Measurements from ENCODE around the gene INPP4B.

Gene INPP4B

GRCh38 chr4:142818476-142818875 lies 27.6 kb downstream of the INPP4B start:
- no peak for DNase-seq (ENCODE audit: low read depth, low spot score)
- no peak overlapping the region for H3K4me3 ChIP-seq (ENCODE audit: low read depth, low read length)
- no peak for TF ChIP-seq CTCF (IDR thresholded peaks at IDR 0.05; ENCODE audit: insufficient read depth, low read length, missing control alignments)
- ChIA-PET CTCF (no interaction called here), POLR2A (no interaction called here)

GRCh38 chr4:142818031-142818430 lies 28.1 kb downstream of the INPP4B start:
- POLR2A ChIA-PET: interaction anchor here (0.7 to 0.9 kb wide), 2 partner anchors 374 to 413 kb away, joined by 3 to 4 read pairs; no protein-coding TSS in a partner anchor
- CTCF ChIA-PET: no interaction called here
- H3K4me3 ChIP-seq (ENCODE audit: low read depth, low read length): no peak overlapping the region
- peak; percentile 10 for DNase-seq (ENCODE audit: low read depth, low spot score)
- TF ChIP-seq CTCF (IDR thresholded peaks at IDR 0.05; ENCODE audit: insufficient read depth, low read length, missing control alignments): no peak

GRCh38 chr4:142817442-142817841 lies 28.7 kb downstream of the INPP4B start:
- CTCF ChIA-PET: no interaction called here
- POLR2A ChIA-PET: interaction anchor here (0.7 to 0.9 kb wide), 3 partner anchors 269 to 412 kb away, joined by 3 to 4 read pairs (median 3); no protein-coding TSS in a partner anchor
- no peak overlapping the region for H3K4me3 ChIP-seq (ENCODE audit: low read depth, low read length)
- TF ChIP-seq CTCF (IDR thresholded peaks at IDR 0.05; ENCODE audit: insufficient read depth, low read length, missing control alignments): no peak
- DNase-seq (ENCODE audit: low read depth, low spot score): peak; percentile 87

- TF ChIP-seq CTCF (IDR thresholded peaks at IDR 0.05; ENCODE audit: insufficient read depth, low read length, missing control alignments): no peak
- CTCF ChIA-PET: no interaction called here
- POLR2A ChIA-PET: no interaction called here
- no peak overlapping the region for H3K4me3 ChIP-seq (ENCODE audit: low read depth, low read length)
- DNase-seq (ENCODE audit: low read depth, low spot score): no peak
Observed at GRCh38 chr4:142815834-142816233, 30.3 kb downstream of the INPP4B start.

- H3K4me3 ChIP-seq (ENCODE audit: low read depth, low read length): no peak overlapping the region
- no peak for TF ChIP-seq CTCF (IDR thresholded peaks at IDR 0.05; ENCODE audit: insufficient read depth, low read length, missing control alignments)
- CTCF ChIA-PET: no interaction called here
- POLR2A ChIA-PET: no interaction called here
- no peak for DNase-seq (ENCODE audit: low read depth, low spot score)
Observed at GRCh38 chr4:142813388-142813787, 32.7 kb downstream of the INPP4B start.

- POLR2A ChIA-PET: no interaction called here
- no peak overlapping the region for H3K4me3 ChIP-seq (ENCODE audit: low read depth, low read length)
- CTCF ChIA-PET: no interaction called here
- DNase-seq (ENCODE audit: low read depth, low spot score): no peak
- TF ChIP-seq CTCF (IDR thresholded peaks at IDR 0.05; ENCODE audit: insufficient read depth, low read length, missing control alignments): no peak
Observed at GRCh38 chr4:142812091-142812490, 34.0 kb downstream of the INPP4B start.

Measured in AG04449 (cell line).